ENCODE measurements around the gene ZNF467.

The ZNF467 gene

GRCh38 chr7:149743476-149744255 lies 29.7 kb downstream of the ZNF467 start:
- no peak for DNase-seq

GRCh38 chr7:149742075-149742701 lies 31.2 kb downstream of the ZNF467 start:
- peak; percentile 53 for DNase-seq

GRCh38 chr7:149741629-149742028 lies 31.8 kb downstream of the ZNF467 start:
- DNase-seq = no peak

GRCh38 chr7:149736478-149737360 lies 36.7 kb downstream of the ZNF467 start:
- no peak for DNase-seq

- no peak for DNase-seq
These were observed 37.5 kb downstream of the ZNF467 start for GRCh38 chr7:149735779-149736477.

GRCh38 chr7:149735181-149735602 lies 38.2 kb downstream of the ZNF467 start:
- no peak for DNase-seq

- DNase-seq = no peak
These were observed 38.7 kb downstream of the ZNF467 start for GRCh38 chr7:149734791-149735075.

GRCh38 chr7:149733924-149734790 lies 39.2 kb downstream of the ZNF467 start:
- no peak for DNase-seq

GRCh38 chr7:149733131-149733923 lies 40.1 kb downstream of the ZNF467 start:
- DNase-seq = no peak

- no peak for DNase-seq
These were observed 40.8 kb downstream of the ZNF467 start for GRCh38 chr7:149732611-149733010.

- no peak for DNase-seq
These were observed 41.3 kb downstream of the ZNF467 start for GRCh38 chr7:149732111-149732561.

- no peak for DNase-seq
These were observed 42.0 kb downstream of the ZNF467 start for GRCh38 chr7:149731207-149731955.

- DNase-seq = no peak
These were observed 43.2 kb downstream of the ZNF467 start for GRCh38 chr7:149729983-149730801.

GRCh38 chr7:149729586-149729982 lies 43.8 kb downstream of the ZNF467 start:
- no peak for DNase-seq

GRCh38 chr7:149728491-149729375 lies 44.7 kb downstream of the ZNF467 start:
- DNase-seq = no peak

GRCh38 chr7:149727899-149728476 lies 45.4 kb downstream of the ZNF467 start:
- no peak for DNase-seq

GRCh38 chr7:149727053-149727898 lies 46.1 kb downstream of the ZNF467 start:
- no peak for DNase-seq
